Neuronal stem cell (in vitro differentiated cells): ENCODE measurements around the gene PPL.
"Not testable (repeated sequence)": the region's sequence is repeated elsewhere in the genome, so short reads cannot be mapped to it uniquely, and the experiment has no call there.

ENCODE experiments used
- DNase-seq: peaks from one replicate; pipeline ENCODE4 v3.0.0-alpha.2; 2013; ENCODE audit warnings: low spot score
- H2AFZ ChIP-seq: one replicate; pipeline ENCODE4 v1.6.1; 2013; ENCODE audit warnings: mild to moderate bottlenecking, low read length, inconsistent platforms
- H2AK5ac ChIP-seq: 2 replicates; pipeline ENCODE4 v1.6.1; 2013; ENCODE audit warnings: low read depth, mild to moderate bottlenecking, inconsistent platforms, low read length, moderate library complexity, mixed read lengths
- H2BK120ac ChIP-seq: 2 replicates; pipeline ENCODE4 v1.6.1; 2013; ENCODE audit warnings: low read depth, mild to moderate bottlenecking, inconsistent platforms, low read length, moderate library complexity, mixed read lengths
- H2BK12ac ChIP-seq: one replicate; pipeline ENCODE4 v1.6.1; 2013; ENCODE audit warnings: low read length, inconsistent platforms
- H2BK15ac ChIP-seq: 2 replicates; pipeline ENCODE4 v1.6.1; 2013; ENCODE audit warnings: mild to moderate bottlenecking, low read length, inconsistent platforms, mixed read lengths
- H2BK5ac ChIP-seq: one replicate; pipeline ENCODE4 v1.6.1; 2013; ENCODE audit warnings: inconsistent platforms, mild to moderate bottlenecking, low read length, moderate library complexity
- H3K14ac ChIP-seq: one replicate; pipeline ENCODE4 v1.6.1; 2013; ENCODE audit warnings: low read length, inconsistent platforms
- H3K18ac ChIP-seq: 2 replicates; pipeline ENCODE4 v1.6.1; 2013; ENCODE audit warnings: low read length, inconsistent platforms
- H3K23ac ChIP-seq: 2 replicates; pipeline ENCODE4 v1.6.1; 2013; ENCODE audit warnings: low read depth, mild to moderate bottlenecking, mixed read lengths, low read length, inconsistent platforms; ENCODE audit not compliant: poor library complexity
- H3K27ac ChIP-seq: replicated peaks from 3 replicates; pipeline ENCODE4 v1.5.1; 2013; ENCODE audit warnings: low read length, inconsistent platforms
- H3K27me3 ChIP-seq, 3 experiments: 2 replicates each; pipeline ENCODE4 v1.6.1; 2013; ENCODE audit warnings: low read length in 3 of 3, mild to moderate bottlenecking in 2 of 3, inconsistent platforms in 1 of 3, low read depth in 1 of 3, mixed read lengths in 1 of 3, moderate library complexity in 1 of 3; ENCODE audit not compliant: control insufficient read depth in 3 of 3, insufficient read depth in 3 of 3
- H3K36me3 ChIP-seq, 2 donors: replicated peaks in 1 of 2; 2 replicates each; pipeline ENCODE4 v1.6.1; 2013; ENCODE audit warnings: low read length in 2 of 2; ENCODE audit not compliant: control insufficient read depth in 2 of 2, insufficient read depth in 2 of 2
- H3K4ac ChIP-seq: 2 replicates; pipeline ENCODE4 v1.6.1; 2013; ENCODE audit warnings: inconsistent platforms, mild to moderate bottlenecking, low read length, moderate library complexity
- H3K4me1 ChIP-seq, 2 donors: 1 replicate in 1 of 2; 2 replicates in 1 of 2; pipeline ENCODE4 v1.6.1; 2013; ENCODE audit warnings: low read length in 2 of 2, low read depth in 1 of 2; ENCODE audit not compliant: control insufficient read depth in 2 of 2, insufficient read depth in 1 of 2
- H3K4me2 ChIP-seq: one replicate; pipeline ENCODE4 v1.6.1; 2013; ENCODE audit warnings: mild to moderate bottlenecking, low read length, inconsistent platforms; ENCODE audit not compliant: insufficient read depth, poor library complexity, severe bottlenecking
- H3K4me3 ChIP-seq, 2 donors: 2 replicates each; pipeline ENCODE4 v1.5.1; 2013; ENCODE audit warnings: low read length in 2 of 2, mild to moderate bottlenecking in 2 of 2, inconsistent platforms in 1 of 2, moderate library complexity in 1 of 2
- H3K79me1 ChIP-seq: one replicate; pipeline ENCODE4 v1.6.1; 2013; ENCODE audit warnings: low read depth, mild to moderate bottlenecking, inconsistent platforms, low read length, moderate library complexity
- H3K9ac ChIP-seq: one replicate; pipeline ENCODE4 v1.6.1; 2013; ENCODE audit warnings: mild to moderate bottlenecking, low read depth, low read length, inconsistent platforms; ENCODE audit not compliant: poor library complexity
- H3K9me3 ChIP-seq, 2 donors: replicated peaks in 1 of 2; 2 replicates each; pipeline versions ENCODE3 to v1.6.1; 2013; ENCODE audit warnings: low read length in 2 of 2, mild to moderate bottlenecking in 2 of 2, inconsistent platforms in 1 of 2, low read depth in 1 of 2, mixed read lengths in 1 of 2, moderate library complexity in 1 of 2; ENCODE audit not compliant: control insufficient read depth in 2 of 2, insufficient read depth in 1 of 2
- H4K8ac ChIP-seq: one replicate; pipeline ENCODE4 v1.6.1; 2013; ENCODE audit warnings: low read depth, mild to moderate bottlenecking, inconsistent platforms, low read length, moderate library complexity
- H4K91ac ChIP-seq: one replicate; pipeline ENCODE4 v1.6.1; 2013; ENCODE audit warnings: low read length, low read depth, mild to moderate bottlenecking, inconsistent platforms; ENCODE audit not compliant: poor library complexity
- WGBS, 2 donors: extraction: QIAGEN DNeasy Blood & Tissue Kit; methylation state at CpG; one replicate each; pipeline ENCODE4 v1.1.7; 2013; ENCODE audit warnings: missing lambda C conversion rate in 2 of 2, mixed read lengths in 1 of 2; ENCODE audit not compliant: insufficient read length in 2 of 2, insufficient replicate concordance in 1 of 2; ENCODE audit errors: extremely low coverage in 2 of 2; 5-methylcytosine and 5-hydroxymethylcytosine counted together

Gene PPL

DNA sequence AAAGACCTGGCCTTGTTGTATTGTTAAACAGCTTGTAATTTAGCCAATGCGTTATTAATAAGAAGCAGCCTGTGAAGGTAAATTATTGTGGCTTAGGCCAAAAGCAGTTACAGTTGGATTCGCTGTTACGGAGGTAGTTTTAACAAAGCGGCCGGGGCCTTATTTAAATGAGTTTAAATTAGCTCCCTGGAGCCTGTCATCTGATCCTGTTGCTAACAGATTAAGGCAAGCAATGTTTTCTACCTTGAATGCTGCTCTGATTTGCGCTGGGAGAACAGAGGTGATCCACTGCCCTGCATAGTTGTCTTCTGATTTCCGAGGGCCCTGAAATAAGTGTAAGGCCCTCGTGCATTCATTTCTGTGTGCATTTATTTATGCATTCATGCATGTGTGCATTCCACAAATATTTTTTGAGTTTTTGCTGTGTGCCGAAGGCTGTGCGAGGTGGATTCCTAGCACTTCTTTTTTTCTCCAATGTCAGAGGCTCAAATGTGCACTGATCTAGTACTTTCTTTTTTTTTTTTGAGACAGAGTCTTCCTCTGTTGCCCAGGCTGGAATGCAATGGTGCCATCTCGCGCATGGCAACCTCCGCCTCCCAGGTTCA, 32.0 kb upstream of the PPL start:
- H3K79me1 ChIP-seq: no peaks in the 10 kb centered on the region
- H3K18ac ChIP-seq: peak overlapping the region; percentile 33
- H3K4me3 ChIP-seq: no peak overlapping the region
- no peak overlapping the region for H2BK12ac ChIP-seq
- H3K27me3 ChIP-seq: no peaks in the 10 kb centered on the region
- no peak overlapping the region for H2AFZ ChIP-seq
- no peak overlapping the region for H3K27ac ChIP-seq
- no peaks in the 10 kb centered on the region for H3K36me3 ChIP-seq
- no peak overlapping the region for H3K9ac ChIP-seq
- H4K8ac ChIP-seq: no peak overlapping the region
- H3K23ac ChIP-seq: no peak overlapping the region
- H2AK5ac ChIP-seq: no peak overlapping the region
- no peak overlapping the region for H3K4ac ChIP-seq
- H3K14ac ChIP-seq: no peak overlapping the region
- no peak overlapping the region for H4K91ac ChIP-seq
- H2BK5ac ChIP-seq: no peak overlapping the region
- no peak overlapping the region for H3K4me2 ChIP-seq
- no CpG with 5 or more reads among the region's 13 CpGs for WGBS, 2 donors
- H3K9me3 ChIP-seq: no peaks in the 10 kb centered on the region
- no peak overlapping the region for H2BK120ac ChIP-seq
- no peak overlapping the region for H2BK15ac ChIP-seq
- peaks cover 27 to 28% of the 10 kb centered on the region in 2 donors for H3K4me1 ChIP-seq
- no peak for DNase-seq

DNA sequence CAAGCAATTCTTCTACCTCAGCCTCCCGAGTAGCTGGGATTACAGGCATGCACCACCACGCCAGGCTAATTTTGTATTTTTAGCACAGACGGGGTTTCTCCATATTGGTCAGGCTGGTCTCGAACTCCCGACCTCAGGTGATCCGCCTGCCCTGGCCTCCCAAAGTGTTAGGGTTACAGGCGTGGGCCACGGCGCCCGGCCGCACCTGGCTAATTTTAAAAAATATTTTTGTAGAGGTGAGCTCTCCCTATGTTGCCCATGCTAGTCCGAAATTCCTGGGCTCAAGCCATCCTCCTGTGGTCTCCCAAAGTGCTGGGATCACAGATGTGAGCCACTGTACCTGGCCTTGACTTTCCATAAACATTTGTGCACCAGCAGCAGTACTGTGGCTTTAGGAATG, 31.3 kb upstream of the PPL start:
- not testable (repeated sequence) for H3K36me3 ChIP-seq, H2BK120ac ChIP-seq, DNase-seq, H3K23ac ChIP-seq, H3K4me2 ChIP-seq, H3K27ac ChIP-seq, H4K8ac ChIP-seq, H3K4me3 ChIP-seq, H3K18ac ChIP-seq, H2BK5ac ChIP-seq, H3K9me3 ChIP-seq, H2BK12ac ChIP-seq, H3K27me3 ChIP-seq, H3K4ac ChIP-seq, H3K9ac ChIP-seq, H3K14ac ChIP-seq, H2BK15ac ChIP-seq, H4K91ac ChIP-seq, H2AFZ ChIP-seq, H2AK5ac ChIP-seq, H3K79me1 ChIP-seq
- WGBS, 2 donors: no CpG with 5 or more reads among the region's 12 CpGs
- H3K4me1 ChIP-seq: peaks cover 26 to 27% of the 10 kb centered on the region in 2 donors

DNA sequence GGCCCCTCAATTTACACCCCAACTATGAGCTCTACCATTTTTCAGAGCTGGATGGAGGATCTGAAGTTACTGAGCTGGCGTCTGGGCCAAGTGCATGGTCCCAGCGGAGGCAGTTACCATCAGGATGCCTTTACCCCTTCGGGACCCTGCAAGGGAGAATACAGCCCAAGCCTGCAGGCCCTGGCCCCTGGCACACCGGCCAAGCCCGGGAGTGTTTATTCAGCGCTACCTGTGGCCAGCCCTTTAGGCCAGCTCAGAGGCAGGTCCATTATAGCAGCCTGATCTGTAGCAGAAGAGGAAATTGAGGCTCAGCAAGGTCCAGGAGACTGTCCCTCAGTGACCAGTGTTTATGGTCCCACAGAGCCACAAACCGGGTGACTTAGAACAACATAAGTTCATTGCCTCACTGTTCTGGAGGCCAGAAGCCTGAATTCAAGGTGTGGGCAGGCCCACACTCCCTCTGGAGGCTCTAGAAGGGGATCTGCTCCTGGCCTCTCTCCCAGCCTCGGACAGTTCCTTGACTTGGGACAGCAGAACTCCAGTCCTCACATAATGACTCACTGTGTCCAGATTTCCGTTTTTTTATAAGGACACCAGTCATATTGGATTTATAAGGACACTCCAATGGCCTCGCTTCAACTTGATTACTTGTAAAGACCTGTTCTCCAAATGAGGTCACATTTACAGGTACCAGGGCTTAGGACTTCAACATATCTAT, 29.9 kb upstream of the PPL start:
- peak overlapping the region; percentile 65 for H4K8ac ChIP-seq
- H2BK15ac ChIP-seq: no peak overlapping the region
- H2AK5ac ChIP-seq: peak overlapping the region; percentile 94
- no CpG with 5 or more reads among the region's 10 CpGs for WGBS, 2 donors
- no peaks in the 10 kb centered on the region for H3K27me3 ChIP-seq
- H3K9me3 ChIP-seq: no peaks in the 10 kb centered on the region
- H3K18ac ChIP-seq: peak overlapping the region; percentile 3
- no peak overlapping the region for H2BK12ac ChIP-seq
- H3K23ac ChIP-seq: no peak overlapping the region
- H3K36me3 ChIP-seq: no peaks in the 10 kb centered on the region
- no peaks in the 10 kb centered on the region for H3K79me1 ChIP-seq
- DNase-seq: no peak
- H2BK5ac ChIP-seq: no peak overlapping the region
- no peak overlapping the region for H3K27ac ChIP-seq
- H3K9ac ChIP-seq: no peak overlapping the region
- H3K4me3 ChIP-seq: no peak overlapping the region
- H3K14ac ChIP-seq: no peak overlapping the region
- no peak overlapping the region for H2BK120ac ChIP-seq
- H3K4me2 ChIP-seq: no peak overlapping the region
- no peak overlapping the region for H2AFZ ChIP-seq
- H3K4ac ChIP-seq: no peak overlapping the region
- H3K4me1 ChIP-seq: peaks cover 16 to 19% of the 10 kb centered on the region in 2 donors
- no peak overlapping the region for H4K91ac ChIP-seq

DNA sequence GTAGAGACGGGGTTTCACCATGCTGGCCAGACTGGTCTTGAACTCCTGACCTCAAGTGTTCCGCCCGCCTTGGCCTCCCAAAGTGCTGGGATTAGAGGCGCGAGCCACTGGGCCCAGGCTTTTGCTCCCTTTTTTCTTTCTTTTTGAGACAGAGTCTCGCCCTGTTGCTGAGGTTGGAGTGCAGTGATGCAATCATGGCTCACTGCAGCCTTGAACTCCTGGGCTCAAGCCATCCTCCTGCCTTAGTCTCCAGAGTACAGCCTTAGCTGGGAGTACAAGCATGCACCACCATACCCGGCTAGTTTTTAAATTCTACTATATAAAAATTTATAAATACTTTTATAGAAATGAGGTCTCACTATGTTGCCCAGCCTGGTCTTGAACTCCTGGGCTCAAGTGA, 26.6 kb upstream of the PPL start:
- H3K9me3 ChIP-seq: not testable (repeated sequence)

More for the DNA sequence above, 26.6 kb upstream of the PPL start:
- H3K27ac ChIP-seq, H3K4me2 ChIP-seq, H2BK5ac ChIP-seq, H2BK15ac ChIP-seq, H4K8ac ChIP-seq, H3K18ac ChIP-seq, H3K79me1 ChIP-seq, H2AK5ac ChIP-seq, H3K4me1 ChIP-seq, H4K91ac ChIP-seq, H3K4ac ChIP-seq, H2BK120ac ChIP-seq, H3K4me3 ChIP-seq, H2AFZ ChIP-seq, H3K36me3 ChIP-seq, H2BK12ac ChIP-seq, H3K23ac ChIP-seq, H3K9ac ChIP-seq, DNase-seq, H3K14ac ChIP-seq: not testable (repeated sequence)
- no CpG with 5 or more reads among the region's 7 CpGs for WGBS, 2 donors
- H3K27me3 ChIP-seq: peaks cover 0 to 17% (median 5%) of the 10 kb centered on the region in 3 experiments
